ENCODE data around the gene PLCB1. TPM values are rescaled to one million over a fixed set of nuclear protein-coding genes. Genes with fewer than 3 reads are reported as not detected.

The PLCB1 gene
- total and polyA plus RNA-seq, 2 donors (not counting 3 experiments of a cell fraction or from before 2014, with no cell fraction given), result 10.2 to 53.4 TPM

GRCh38 chr20:8670207-8670892, 538.3 kb downstream of the PLCB1 start:
- Histone ChIP-seq H3K9me1 (replicated peaks; ENCODE audit: control insufficient read depth, extremely low read depth, insufficient read depth, low read length) (no peaks in the 10 kb centered on the region), H3K27me3 (ENCODE audit: control insufficient read depth in 2 of 2, insufficient read depth in 2 of 2, low read length in 2 of 2) (no peaks in the 10 kb centered on the region), H3K27ac (ENCODE audit: insufficient read depth, low read depth, low read length) (no peak overlapping the region), H3K4me3 (replicated peaks in 1 of 3; ENCODE audit: insufficient read depth in 1 of 3, low read depth in 1 of 3, low read length in 3 of 3) (no peak overlapping the region), H3K36me3 (ENCODE audit: control insufficient read depth in 2 of 2, extremely low read depth in 1 of 2, insufficient read depth in 2 of 2, low read length in 2 of 2) (no peaks in the 10 kb centered on the region), H4K20me1 (replicated peaks; ENCODE audit: control insufficient read depth, extremely low read depth, insufficient read depth, low read length) (no peaks in the 10 kb centered on the region), H3K4me2 (ENCODE audit: insufficient read depth, low read length) (no peak overlapping the region), H3K9ac (replicated peaks; ENCODE audit: extremely low read depth, insufficient read depth, low read length) (no peak overlapping the region), H3K79me2 (ENCODE audit: control insufficient read depth, insufficient read depth, low read length) (no peaks in the 10 kb centered on the region), H2AFZ (ENCODE audit: low read depth, low read length) (no peak overlapping the region), H3K4me1 (ENCODE audit: control insufficient read depth, extremely low read depth, insufficient read depth, low read length) (peaks cover 8% of the 10 kb centered on the region), H3K9me3 (replicated peaks; ENCODE audit: control insufficient read depth, insufficient read depth, low read length) (no peaks in the 10 kb centered on the region)
- dilution Hi-C loops (cut with MboI; ENCODE audit: extremely low pct_ligation_motif_present, low sequenced_read_pairs) (no loop called here), intact Hi-C loops (cut with micrococcal nuclease) (no loop called here)
- TF ChIP-seq MYC (IDR thresholded peaks at IDR 0.05; ENCODE audit: low read depth, low read length), result no peak
- TF ChIP-seq, protein P1, sequence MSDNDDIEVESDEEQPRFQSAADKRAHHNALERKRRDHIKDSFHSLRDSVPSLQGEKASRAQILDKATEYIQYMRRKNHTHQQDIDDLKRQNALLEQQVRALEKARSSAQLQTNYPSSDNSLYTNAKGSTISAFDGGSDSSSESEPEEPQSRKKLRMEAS (IDR thresholded peaks at IDR 0.05; ENCODE audit: insufficient read depth, insufficient read length), result no peak
- no peak for TF ChIP-seq FOS (IDR thresholded peaks at IDR 0.05; ENCODE audit: borderline replicate concordance, insufficient read depth, low read length)
- TF ChIP-seq GATA2 (IDR thresholded peaks at IDR 0.05; ENCODE audit: insufficient read depth, insufficient read length, low read depth, low read length), result no peak
- no peak for TF ChIP-seq POLR2A (IDR thresholded peaks at IDR 0.05; ENCODE audit: low read depth, low read length)
- TF ChIP-seq, protein P2, sequence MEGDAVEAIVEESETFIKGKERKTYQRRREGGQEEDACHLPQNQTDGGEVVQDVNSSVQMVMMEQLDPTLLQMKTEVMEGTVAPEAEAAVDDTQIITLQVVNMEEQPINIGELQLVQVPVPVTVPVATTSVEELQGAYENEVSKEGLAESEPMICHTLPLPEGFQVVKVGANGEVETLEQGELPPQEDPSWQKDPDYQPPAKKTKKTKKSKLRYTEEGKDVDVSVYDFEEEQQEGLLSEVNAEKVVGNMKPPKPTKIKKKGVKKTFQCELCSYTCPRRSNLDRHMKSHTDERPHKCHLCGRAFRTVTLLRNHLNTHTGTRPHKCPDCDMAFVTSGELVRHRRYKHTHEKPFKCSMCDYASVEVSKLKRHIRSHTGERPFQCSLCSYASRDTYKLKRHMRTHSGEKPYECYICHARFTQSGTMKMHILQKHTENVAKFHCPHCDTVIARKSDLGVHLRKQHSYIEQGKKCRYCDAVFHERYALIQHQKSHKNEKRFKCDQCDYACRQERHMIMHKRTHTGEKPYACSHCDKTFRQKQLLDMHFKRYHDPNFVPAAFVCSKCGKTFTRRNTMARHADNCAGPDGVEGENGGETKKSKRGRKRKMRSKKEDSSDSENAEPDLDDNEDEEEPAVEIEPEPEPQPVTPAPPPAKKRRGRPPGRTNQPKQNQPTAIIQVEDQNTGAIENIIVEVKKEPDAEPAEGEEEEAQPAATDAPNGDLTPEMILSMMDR (IDR thresholded peaks at IDR 0.05; ENCODE audit: extremely low read depth in 1 of 2, insufficient read depth in 1 of 2, low read depth in 1 of 2, low read length in 2 of 2), result no peak
- TF ChIP-seq EZH2 (IDR thresholded peaks at IDR 0.05; ENCODE audit: borderline replicate concordance, low read depth, low read length, severe bottlenecking), result no peak
- CTCF ChIA-PET, result interaction anchor here (0.7 to 1.7 kb wide), 2 partner anchors 11 to 52 kb away, joined by 3 to 4 read pairs; no protein-coding TSS in a partner anchor
- no TSS peak for BruUV-seq (replicated peaks)
- FAIRE-seq (no peak), DNase-seq (ENCODE audit: low read depth, low spot score) (no peak)
- POLR2A ChIA-PET, result no interaction called here
